Measurements from ENCODE around the gene GGCT. TPM values are rescaled to one million over a fixed set of nuclear protein-coding genes. Genes with fewer than 3 reads are reported as not detected.
"Not testable (repeated sequence)": the region's sequence is repeated elsewhere in the genome, so short reads cannot be mapped to it uniquely, and the experiment has no call there.

GGCT gene
- 98.3 and 113 TPM in 2 replicates for total RNA-seq (2014; rRNA removed; shearing (Covaris generic))

GRCh38 chr7:30504301-30505173 is at the start of gene GGCT:
Gene GGCT (minus strand): TSS chr7:30504829. CDS start chr7:30504709, 120 bp downstream.
- DNase-seq (ENCODE audit: low read depth) = peak; percentile 99

- DNase-seq (ENCODE audit: low read depth) = no peak
Measured at GRCh38 chr7:30553546-30553945, 48.9 kb upstream of the GGCT start.

- DNase-seq (ENCODE audit: low read depth) = no peak
Measured at GRCh38 chr7:30553141-30553540, 48.5 kb upstream of the GGCT start.

- no peak for DNase-seq (ENCODE audit: low read depth)
Measured at GRCh38 chr7:30552330-30552729, 47.7 kb upstream of the GGCT start.

GRCh38 chr7:30549931-30550493 is 45.4 kb upstream of the GGCT start:
- DNase-seq (ENCODE audit: low read depth) = peak; percentile 67

GRCh38 chr7:30548845-30549244 is 44.2 kb upstream of the GGCT start:
- peak; percentile 83 for DNase-seq (ENCODE audit: low read depth)

GRCh38 chr7:30546596-30546995 is 42.0 kb upstream of the GGCT start:
- no peak for DNase-seq (ENCODE audit: low read depth)

- peak; percentile 64 for DNase-seq (ENCODE audit: low read depth)
Measured at GRCh38 chr7:30545791-30546555, 41.3 kb upstream of the GGCT start.

- DNase-seq (ENCODE audit: low read depth) = peak; percentile 63
Measured at GRCh38 chr7:30543813-30544525, 39.3 kb upstream of the GGCT start.

GRCh38 chr7:30543115-30543514 is 38.5 kb upstream of the GGCT start:
- DNase-seq (ENCODE audit: low read depth) = not testable (repeated sequence)

- DNase-seq (ENCODE audit: low read depth) = no peak
Measured at GRCh38 chr7:30533886-30534285, 29.3 kb upstream of the GGCT start.

GRCh38 chr7:30531286-30531685 is 26.7 kb upstream of the GGCT start:
- DNase-seq (ENCODE audit: low read depth) = no peak

- no peak for DNase-seq (ENCODE audit: low read depth)
Measured at GRCh38 chr7:30530373-30530772, 25.7 kb upstream of the GGCT start.

- DNase-seq (ENCODE audit: low read depth) = no peak
Measured at GRCh38 chr7:30528779-30529178, 24.1 kb upstream of the GGCT start.

GRCh38 chr7:30527297-30527696 is 22.7 kb upstream of the GGCT start:
- not testable (repeated sequence) for DNase-seq (ENCODE audit: low read depth)

- peak; percentile 34 for DNase-seq (ENCODE audit: low read depth)
Measured at GRCh38 chr7:30526163-30526562, 21.5 kb upstream of the GGCT start.

- no peak for DNase-seq (ENCODE audit: low read depth)
Measured at GRCh38 chr7:30525429-30525828, 20.8 kb upstream of the GGCT start.

GRCh38 chr7:30524545-30524944 is 19.9 kb upstream of the GGCT start:
- DNase-seq (ENCODE audit: low read depth) = no peak

- no peak for DNase-seq (ENCODE audit: low read depth)
Measured at GRCh38 chr7:30523466-30523865, 18.8 kb upstream of the GGCT start.

- DNase-seq (ENCODE audit: low read depth) = no peak
Measured at GRCh38 chr7:30522159-30522558, 17.5 kb upstream of the GGCT start.

- peak; percentile 9 for DNase-seq (ENCODE audit: low read depth)
Measured at GRCh38 chr7:30521532-30521931, 16.9 kb upstream of the GGCT start.

- DNase-seq (ENCODE audit: low read depth) = no peak
Measured at GRCh38 chr7:30519122-30519521, 14.5 kb upstream of the GGCT start.

Data from RPMI7951 (cell line).